Bronchial smooth muscle cell (primary cell): Measurements from ENCODE around the gene CYP2E1. TPM values are rescaled to one million over a fixed set of nuclear protein-coding genes. Genes with fewer than 3 reads are reported as not detected.

ENCODE experiments used
- total RNA-seq: library from RNA; depleted of rRNA; stranded (reverse); fragments of >200 nt; gene quantifications from 2 replicates; pipeline ENCODE4 v1.2.1, GENCODE V29; 2014

CYP2E1 gene
- 0.47 and 0.52 TPM in 2 replicates for total RNA-seq

GRCh38 chr10:133526957-133527588, at the start of gene CYP2E1:
TSS of gene CYP2E1 (plus strand) at chr10:133527363. CDS start at chr10:133527396, 33 bp downstream.

DNA sequence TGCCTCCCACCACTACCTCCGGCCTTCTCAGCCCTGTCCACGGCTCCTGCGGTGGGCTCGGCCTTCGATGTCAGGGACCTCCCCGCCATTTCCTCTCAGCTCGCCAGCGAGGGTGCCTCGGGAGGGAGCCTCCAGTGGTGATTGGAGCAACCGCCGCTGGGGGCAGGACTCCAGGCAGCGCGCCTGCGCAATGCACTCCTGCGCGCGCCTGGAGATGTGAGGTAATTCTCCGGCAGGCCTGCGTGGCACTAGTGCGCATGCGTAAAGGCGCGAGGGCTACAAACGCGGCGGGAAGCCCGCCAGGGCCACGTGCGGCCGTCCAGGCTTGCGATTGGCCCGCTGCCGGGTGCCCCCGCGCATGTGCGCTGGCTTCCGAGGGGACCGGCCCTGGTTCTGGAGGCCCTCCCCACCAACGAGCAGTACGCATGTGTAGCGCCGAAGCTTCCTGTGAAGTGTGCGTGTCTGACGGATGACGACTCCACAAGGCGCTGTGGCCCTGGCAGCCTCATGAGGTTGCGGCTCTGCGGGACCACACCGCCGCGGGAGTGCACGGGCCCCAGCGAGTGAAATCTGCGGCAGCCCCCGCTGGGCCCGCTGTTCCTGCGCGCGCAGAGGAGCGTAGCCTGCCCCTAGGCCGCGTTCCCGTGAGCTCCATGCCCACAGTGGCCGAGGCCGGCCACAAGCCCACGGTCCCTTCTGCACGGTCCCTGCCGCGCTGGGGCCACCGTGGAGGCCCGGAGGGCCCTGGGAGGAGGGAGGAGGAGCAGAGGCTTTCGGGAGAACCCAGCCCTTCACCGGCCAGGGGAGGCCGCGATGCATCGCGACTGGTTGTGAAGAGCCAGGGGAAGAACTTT, 38.5 kb downstream of the CYP2E1 start, which contains the start of gene SYCE1:
TSS of gene SYCE1 (minus strand) at position 143 of the 854 bp plus-strand sequence. CDS start at position 89, 54 bp downstream.

Other genes with a start within 250 kb of the CYP2E1 start
- gene TUBGCP2, start 218.5 kb upstream of the CYP2E1 start, total RNA-seq: 62.6 and 70.2 TPM in 2 replicates
- gene ZNF511, start 218.4 kb upstream of the CYP2E1 start, total RNA-seq: 18.0 and 26.1 TPM in 2 replicates
- gene CALY, start 190.5 kb upstream of the CYP2E1 start, total RNA-seq: 0.16 TPM in 1 of 2 replicates, not detected in the other
- not detected in 2 replicates for gene PRAP1, start 180.0 kb upstream of the CYP2E1 start, total RNA-seq
- gene FUOM, start 169.3 kb upstream of the CYP2E1 start, total RNA-seq: 11.0 and 18.8 TPM in 2 replicates
- 49.7 and 55.3 TPM in 2 replicates for gene ECHS1, start 154.0 kb upstream of the CYP2E1 start, total RNA-seq
- 6.1 and 6.6 TPM in 2 replicates for gene PAOX, start 148.1 kb upstream of the CYP2E1 start, total RNA-seq
- 21.8 and 25.9 TPM in 2 replicates for gene MTG1, start 133.2 kb upstream of the CYP2E1 start, total RNA-seq
- gene SPRN, start 102.7 kb upstream of the CYP2E1 start, total RNA-seq: 0.17 and 0.63 TPM in 2 replicates
- 3.7 and 4.7 TPM in 2 replicates for gene SCART1, start 73.4 kb upstream of the CYP2E1 start, total RNA-seq
- under 0.01 TPM in 1 of 2 replicates, not detected in the other for gene SYCE1, start 38.2 kb downstream of the CYP2E1 start, total RNA-seq
- not detected in 2 replicates for gene FRG2B, start 99.4 kb downstream of the CYP2E1 start, total RNA-seq